Measurements from ENCODE around the gene UBL5. TPM values are rescaled to one million over a fixed set of nuclear protein-coding genes. Genes with fewer than 3 reads are reported as not detected.

Gene UBL5
- total RNA-seq, 2 experiments from 2014 or later, result 313 to 321 TPM

- DNase-seq (peak; percentile 97), ATAC-seq (peak; percentile 60)
- TF ChIP-seq, protein P1, sequence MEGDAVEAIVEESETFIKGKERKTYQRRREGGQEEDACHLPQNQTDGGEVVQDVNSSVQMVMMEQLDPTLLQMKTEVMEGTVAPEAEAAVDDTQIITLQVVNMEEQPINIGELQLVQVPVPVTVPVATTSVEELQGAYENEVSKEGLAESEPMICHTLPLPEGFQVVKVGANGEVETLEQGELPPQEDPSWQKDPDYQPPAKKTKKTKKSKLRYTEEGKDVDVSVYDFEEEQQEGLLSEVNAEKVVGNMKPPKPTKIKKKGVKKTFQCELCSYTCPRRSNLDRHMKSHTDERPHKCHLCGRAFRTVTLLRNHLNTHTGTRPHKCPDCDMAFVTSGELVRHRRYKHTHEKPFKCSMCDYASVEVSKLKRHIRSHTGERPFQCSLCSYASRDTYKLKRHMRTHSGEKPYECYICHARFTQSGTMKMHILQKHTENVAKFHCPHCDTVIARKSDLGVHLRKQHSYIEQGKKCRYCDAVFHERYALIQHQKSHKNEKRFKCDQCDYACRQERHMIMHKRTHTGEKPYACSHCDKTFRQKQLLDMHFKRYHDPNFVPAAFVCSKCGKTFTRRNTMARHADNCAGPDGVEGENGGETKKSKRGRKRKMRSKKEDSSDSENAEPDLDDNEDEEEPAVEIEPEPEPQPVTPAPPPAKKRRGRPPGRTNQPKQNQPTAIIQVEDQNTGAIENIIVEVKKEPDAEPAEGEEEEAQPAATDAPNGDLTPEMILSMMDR (IDR thresholded peaks at IDR 0.05), result no peak
- Mint-ChIP-seq H3K36me3 (ENCODE audit: low read depth) (peaks cover 6% of the 10 kb centered on the region), H3K27me3 (no peaks in the 10 kb centered on the region), H3K27ac (peak overlapping the region; percentile 93), H3K4me3 (peak overlapping the region; percentile 84), H3K9me3 (peaks cover 6% of the 10 kb centered on the region), H3K4me1 (ENCODE audit: low read depth) (peaks cover 31% of the 10 kb centered on the region)
- intact Hi-C loops (cut with micrococcal nuclease), result loop anchor here (1.0 kb wide), 1 partner anchor 28 kb away; the partner anchor contains the start of gene FBXL12
- ChIA-PET POLR2A (no interaction called here), CTCF (no interaction called here)
Measured at GRCh38 chr19:9791552-9792205, 36.0 kb upstream of the UBL5 start.

- H3K4me3 Mint-ChIP-seq, result peak overlapping the region; percentile 84
Measured at GRCh38 chr19:9792206-9793070, 35.3 kb upstream of the UBL5 start.

GRCh38 chr19:9793071-9793591 is 34.6 kb upstream of the UBL5 start:
- TF ChIP-seq, protein P1 (IDR thresholded peaks at IDR 0.05), result no peak
- Mint-ChIP-seq H3K27ac (peak overlapping the region; percentile 93), H3K4me3 (peak overlapping the region; percentile 84), H3K4me1 (ENCODE audit: low read depth) (peaks cover 27% of the 10 kb centered on the region), H3K36me3 (ENCODE audit: low read depth) (peaks cover 6% of the 10 kb centered on the region), H3K27me3 (no peaks in the 10 kb centered on the region), H3K9me3 (peaks cover 6% of the 10 kb centered on the region)
- intact Hi-C loops (cut with micrococcal nuclease), result no loop called here
- peak; percentile 79 for DNase-seq
- ChIA-PET CTCF (interaction anchor here (0.9 to 1.9 kb wide), 3 partner anchors 25 to 171 kb away, joined by 3 to 9 read pairs (median 4); partner anchors contain the start of gene ZNF846), POLR2A (interaction anchor here (1.0 to 1.7 kb wide), 4 partner anchors 11 to 167 kb away, joined by 4 to 6 read pairs (median 4); partner anchors contain the start of gene UBL5)
- peak; percentile 8 for ATAC-seq

More at GRCh38 chr19:9792206-9793070, 35.3 kb upstream of the UBL5 start:
- Mint-ChIP-seq H3K27ac (peak overlapping the region; percentile 93), H3K9me3 (peaks cover 6% of the 10 kb centered on the region), H3K4me1 (ENCODE audit: low read depth) (peaks cover 28% of the 10 kb centered on the region), H3K36me3 (ENCODE audit: low read depth) (peaks cover 6% of the 10 kb centered on the region), H3K27me3 (no peaks in the 10 kb centered on the region)
- DNase-seq (peak; percentile 96), ATAC-seq (peak; percentile 72)
- intact Hi-C loops (cut with micrococcal nuclease), result loop anchor here (1.0 kb wide), 1 partner anchor 27 kb away; the partner anchor contains the start of gene FBXL12
- POLR2A ChIA-PET, result interaction anchor here (1.2 to 1.7 kb wide), 2 partner anchors 13 to 167 kb away, joined by 4 to 6 read pairs; no protein-coding TSS in a partner anchor
- TF ChIP-seq, protein P1 (IDR thresholded peaks at IDR 0.05), result no peak
- CTCF ChIA-PET, result interaction anchor here (1.0 to 1.9 kb wide), 2 partner anchors 24 to 167 kb away, joined by 3 to 9 read pairs; partner anchors contain the start of gene ZNF846

- H3K27ac Mint-ChIP-seq, result peak overlapping the region; percentile 68
- ATAC-seq, result peak; percentile 31
- peak; percentile 95 for DNase-seq
- no peaks in the 10 kb centered on the region for H3K27me3 Mint-ChIP-seq
- TF ChIP-seq, protein P1 (IDR thresholded peaks at IDR 0.05), result peak; percentile 71
- POLR2A ChIA-PET, result interaction anchor here (0.9 to 1.0 kb wide), 2 partner anchors 175 to 176 kb away, joined by 3 read pairs; partner anchors contain the start of gene ZNF561
- peaks cover 6% of the 10 kb centered on the region for H3K36me3 Mint-ChIP-seq (ENCODE audit: low read depth)
- intact Hi-C loops (cut with micrococcal nuclease), result loop anchor here (2.0 to 5.0 kb wide), 2 partner anchors 171 to 209 kb away; no protein-coding TSS in a partner anchor
- H3K4me3 Mint-ChIP-seq, result no peak overlapping the region
- CTCF ChIA-PET, result interaction anchor here (0.6 to 1.7 kb wide), 22 partner anchors 8 to 212 kb away, joined by 3 to 12 read pairs (median 4); partner anchors contain the start of genes ZNF121 and ZNF846
- peaks cover 23% of the 10 kb centered on the region for H3K4me1 Mint-ChIP-seq (ENCODE audit: low read depth)
- H3K9me3 Mint-ChIP-seq, result peaks cover 6% of the 10 kb centered on the region
Measured at GRCh38 chr19:9796113-9796773, 31.5 kb upstream of the UBL5 start.

Data from activated CD8-positive, alpha-beta T cell treated with anti-CD3 and anti-CD28 coated beads for 36 hours (primary cell).